Gastrocnemius medialis (tissue), 4 donors: ENCODE measurements around the gene CYREN.
"Not testable (repeated sequence)": the region's sequence is repeated elsewhere in the genome, so short reads cannot be mapped to it uniquely, and the experiment has no call there.

Experiments used
- CTCF ChIP-seq, 5 experiments: fragments of 450-650 bp in 3 of 5; fragments of 200-600 bp in 2 of 5; sonication (generic) in 2 of 5; IDR thresholded peaks in 4 of 5; conservative IDR thresholded peaks in 1 of 5; 1 replicate in 4 of 5; 2 replicates in 1 of 5; pipeline ENCODE4 v1.5.1; 2016 to 2019; ENCODE audit warnings: antibody characterized with exemption in 5 of 5, mild to moderate bottlenecking in 3 of 5, moderate library complexity in 3 of 5
- POLR2A ChIP-seq, 2 donors: fragments of 450-650 bp; IDR thresholded peaks; one replicate each; pipeline ENCODE4 v1.6.1; 2017; ENCODE audit warnings: antibody characterized with exemption in 2 of 2, mild to moderate bottlenecking in 2 of 2, moderate library complexity in 2 of 2

DNA sequence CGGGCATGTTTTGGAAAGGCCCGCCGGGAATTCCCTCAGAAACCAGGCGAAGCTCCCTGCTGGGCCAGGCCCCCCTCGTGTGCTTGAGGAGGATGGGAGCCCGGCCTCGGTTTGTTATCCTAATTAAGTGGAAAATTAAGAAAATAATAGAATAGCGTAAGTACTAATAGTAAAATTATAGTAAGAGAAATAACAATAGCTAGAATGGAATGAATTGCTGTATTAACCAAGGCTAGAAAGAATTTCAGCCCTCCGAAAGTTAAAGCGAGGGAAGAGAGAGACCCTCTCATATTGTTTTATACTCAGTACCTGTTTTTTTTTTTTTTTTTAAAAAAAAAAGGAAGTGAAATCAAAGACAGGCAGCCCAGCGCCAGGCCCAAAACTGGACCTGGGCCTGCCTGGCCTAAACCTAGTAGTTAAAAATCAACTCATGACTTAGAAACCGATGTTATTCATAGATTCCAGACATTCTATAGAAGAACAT is 533 bp upstream of the CYREN start:
- TF ChIP-seq CTCF (IDR thresholded peaks at IDR 0.05 in 4 of 5, conservative IDR thresholded peaks at IDR 0.05 in 1 of 5) = peak in 1 of 5 experiments; percentile 10
- TF ChIP-seq POLR2A (IDR thresholded peaks at IDR 0.05) = not testable (repeated sequence)
